OCI-LY1 (cell line): ENCODE results near the gene DYRK3.

Experiments used
- H2AFZ ChIP-seq: fragments of 200-600 bp; sonication (generic), shearing (Covaris generic); 2 replicates; pipeline ENCODE4 v1.6.0; 2014; ENCODE audit warnings: antibody characterized with exemption, mild to moderate bottlenecking, low read length
- H3F3A ChIP-seq: fragments of 200-600 bp; sonication (generic), shearing (Covaris generic); 2 replicates; pipeline ENCODE4 v1.6.0; 2014; ENCODE audit warnings: mild to moderate bottlenecking, antibody characterized with exemption, low read length, moderate library complexity; ENCODE audit not compliant: insufficient read depth
- H3K27ac ChIP-seq: fragments of 200-600 bp; sonication (generic); 2 replicates; pipeline ENCODE4 v1.5.1; 2014; ENCODE audit warnings: low read length, mixed run types, mild to moderate bottlenecking, low read depth; ENCODE audit not compliant: poor library complexity, severe bottlenecking
- H3K27me3 ChIP-seq: fragments of 200-600 bp; sonication (generic); 2 replicates; pipeline ENCODE4 v1.6.0; 2014; ENCODE audit warnings: antibody characterized with exemption, mild to moderate bottlenecking, low read length, moderate library complexity; ENCODE audit not compliant: insufficient read depth
- H3K36me3 ChIP-seq: fragments of 200-600 bp; sonication (generic); 2 replicates; pipeline ENCODE4 v1.6.1; 2014; ENCODE audit warnings: mild to moderate bottlenecking, antibody characterized with exemption, low read length, moderate library complexity, mixed read lengths; ENCODE audit not compliant: insufficient read depth
- H3K4me1 ChIP-seq: fragments of 200-600 bp; sonication (generic); 2 replicates; pipeline ENCODE4 v1.5.1; 2014; ENCODE audit warnings: mild to moderate bottlenecking, low read length, moderate library complexity; ENCODE audit not compliant: insufficient read depth, severe bottlenecking
- H3K4me2 ChIP-seq: fragments of 200-600 bp; sonication (generic), shearing (Covaris generic); 2 replicates; pipeline ENCODE4 v1.6.1; 2014; ENCODE audit warnings: low read length
- H3K4me3 ChIP-seq: fragments of 200-600 bp; sonication (generic); 2 replicates; pipeline ENCODE4 v1.5.1; 2014; ENCODE audit warnings: low read length, low read depth, mild to moderate bottlenecking, mixed read lengths; ENCODE audit not compliant: poor library complexity, severe bottlenecking
- H3K79me2 ChIP-seq: fragments of 200-600 bp; shearing (Covaris generic); 2 replicates; pipeline ENCODE4 v1.6.1; 2016; ENCODE audit warnings: mixed run types, low read length, mixed read lengths; ENCODE audit not compliant: insufficient read depth
- H3K9ac ChIP-seq: fragments of 200-600 bp; sonication (generic), shearing (Covaris generic); 2 replicates; pipeline ENCODE4 v1.6.1; 2014; ENCODE audit warnings: mild to moderate bottlenecking, low read length, mixed read lengths
- H3K9me2 ChIP-seq: fragments of 200-600 bp; sonication (generic), shearing (Covaris generic); 2 replicates; pipeline ENCODE4 v1.6.1; 2014; ENCODE audit warnings: low read depth, mild to moderate bottlenecking, low read length, mixed read lengths
- H3K9me3 ChIP-seq: fragments of 200-600 bp; shearing (Covaris generic); 2 replicates; pipeline ENCODE4 v1.6.1; 2014; ENCODE audit warnings: low read length, mixed read lengths
- H4K20me1 ChIP-seq: fragments of 200-600 bp; sonication (generic), shearing (Covaris generic); 2 replicates; pipeline ENCODE4 v1.6.0; 2016; ENCODE audit warnings: mild to moderate bottlenecking, low read length; ENCODE audit not compliant: insufficient read depth
- EZH2 ChIP-seq: fragments of 200-600 bp; sonication (generic), shearing (Covaris generic); IDR thresholded peaks from 2 replicates; pipeline ENCODE4 v1.8.0; 2017; ENCODE audit warnings: borderline replicate concordance, mixed run types, mild to moderate bottlenecking, antibody characterized with exemption, low read length, moderate library complexity, mixed read lengths
- TF ChIP-seq, protein P1 (sequence below): fragments of 200-600 bp; sonication (generic), shearing (Covaris generic); IDR thresholded peaks from 2 replicates; pipeline ENCODE4 v1.5.1; 2017; ENCODE audit warnings: mild to moderate bottlenecking, antibody characterized with exemption, low read length, moderate library complexity, mixed read lengths

The DYRK3 gene

DNA sequence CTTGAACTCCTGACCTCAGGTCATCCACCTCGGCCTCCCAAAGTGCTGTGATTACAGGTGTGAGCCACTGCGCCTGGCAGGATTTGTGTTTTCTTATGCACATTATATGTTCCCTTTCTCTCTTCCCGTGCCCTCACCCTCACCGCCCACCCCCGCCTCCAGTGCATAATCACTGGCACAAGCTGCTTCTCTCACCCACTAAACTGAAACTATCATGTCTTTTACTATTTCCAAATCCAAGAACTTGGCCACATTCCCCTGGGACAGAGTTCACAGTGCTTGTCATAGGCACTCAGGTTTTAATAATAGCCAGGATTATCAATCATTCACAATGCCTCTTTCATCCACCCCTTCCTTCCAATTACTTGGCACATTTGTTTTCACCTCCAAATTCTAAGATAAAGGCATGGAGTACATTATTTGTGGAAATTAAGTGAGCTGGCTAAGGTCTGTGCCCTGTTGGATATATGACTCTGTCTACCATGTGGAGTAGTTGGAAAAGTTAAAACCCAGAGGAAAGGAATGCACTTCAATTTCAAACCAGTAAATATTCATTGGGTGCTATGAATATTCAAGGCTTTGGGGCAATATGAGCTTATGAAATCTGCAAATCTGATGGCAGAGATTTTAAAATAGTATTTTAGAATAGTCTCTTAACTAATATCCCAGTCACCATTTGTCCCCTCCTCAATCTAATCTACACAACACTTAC, 31.8 kb downstream of the DYRK3 start:
- no peaks in the 10 kb centered on the region for H3K9me2 ChIP-seq
- no peak overlapping the region for H3K9ac ChIP-seq
- H3K4me3 ChIP-seq: no peak overlapping the region
- H3K9me3 ChIP-seq: no peaks in the 10 kb centered on the region
- H2AFZ ChIP-seq: no peak overlapping the region
- no peaks in the 10 kb centered on the region for H3F3A ChIP-seq
- no peak overlapping the region for H3K27ac ChIP-seq
- H3K4me2 ChIP-seq: no peak overlapping the region
- H3K4me1 ChIP-seq: peaks cover 3% of the 10 kb centered on the region
- no peaks in the 10 kb centered on the region for H3K36me3 ChIP-seq
- no peaks in the 10 kb centered on the region for H3K79me2 ChIP-seq
- TF ChIP-seq, protein P1, sequence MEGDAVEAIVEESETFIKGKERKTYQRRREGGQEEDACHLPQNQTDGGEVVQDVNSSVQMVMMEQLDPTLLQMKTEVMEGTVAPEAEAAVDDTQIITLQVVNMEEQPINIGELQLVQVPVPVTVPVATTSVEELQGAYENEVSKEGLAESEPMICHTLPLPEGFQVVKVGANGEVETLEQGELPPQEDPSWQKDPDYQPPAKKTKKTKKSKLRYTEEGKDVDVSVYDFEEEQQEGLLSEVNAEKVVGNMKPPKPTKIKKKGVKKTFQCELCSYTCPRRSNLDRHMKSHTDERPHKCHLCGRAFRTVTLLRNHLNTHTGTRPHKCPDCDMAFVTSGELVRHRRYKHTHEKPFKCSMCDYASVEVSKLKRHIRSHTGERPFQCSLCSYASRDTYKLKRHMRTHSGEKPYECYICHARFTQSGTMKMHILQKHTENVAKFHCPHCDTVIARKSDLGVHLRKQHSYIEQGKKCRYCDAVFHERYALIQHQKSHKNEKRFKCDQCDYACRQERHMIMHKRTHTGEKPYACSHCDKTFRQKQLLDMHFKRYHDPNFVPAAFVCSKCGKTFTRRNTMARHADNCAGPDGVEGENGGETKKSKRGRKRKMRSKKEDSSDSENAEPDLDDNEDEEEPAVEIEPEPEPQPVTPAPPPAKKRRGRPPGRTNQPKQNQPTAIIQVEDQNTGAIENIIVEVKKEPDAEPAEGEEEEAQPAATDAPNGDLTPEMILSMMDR: no peak
- no peak for TF ChIP-seq EZH2
- no peaks in the 10 kb centered on the region for H4K20me1 ChIP-seq
- no peaks in the 10 kb centered on the region for H3K27me3 ChIP-seq

DNA sequence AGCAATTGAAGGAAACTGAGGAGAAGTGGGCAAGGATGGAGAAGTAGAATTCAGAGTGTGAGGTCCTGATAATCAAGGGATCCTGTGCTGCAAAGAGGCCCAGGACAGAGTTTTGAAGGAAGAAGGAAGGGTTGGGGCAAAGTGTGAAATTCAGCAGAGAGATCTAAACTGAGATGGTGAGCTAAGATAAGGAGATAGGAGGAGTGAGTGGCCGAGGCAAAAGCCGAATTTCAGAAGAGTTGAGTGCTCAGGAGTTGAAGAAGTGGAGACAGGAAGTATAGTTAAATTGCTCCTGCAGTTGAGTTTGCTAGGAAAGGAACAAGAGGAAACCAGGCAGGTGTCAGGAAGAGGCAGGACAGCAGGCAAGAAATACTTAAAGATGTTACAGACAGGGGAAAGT, 33.0 kb downstream of the DYRK3 start:
- Histone ChIP-seq H3K79me2 (no peaks in the 10 kb centered on the region), H3K4me1 (peaks cover 12% of the 10 kb centered on the region), H3F3A (no peaks in the 10 kb centered on the region), H3K9ac (no peak overlapping the region), H3K36me3 (no peaks in the 10 kb centered on the region), H3K9me3 (no peaks in the 10 kb centered on the region), H3K4me2 (no peak overlapping the region), H2AFZ (no peak overlapping the region), H3K9me2 (no peaks in the 10 kb centered on the region), H3K27me3 (no peaks in the 10 kb centered on the region), H3K4me3 (no peak overlapping the region), H4K20me1 (no peaks in the 10 kb centered on the region), H3K27ac (no peak overlapping the region)
- no peak for TF ChIP-seq EZH2
- TF ChIP-seq, protein P1: no peak

DNA sequence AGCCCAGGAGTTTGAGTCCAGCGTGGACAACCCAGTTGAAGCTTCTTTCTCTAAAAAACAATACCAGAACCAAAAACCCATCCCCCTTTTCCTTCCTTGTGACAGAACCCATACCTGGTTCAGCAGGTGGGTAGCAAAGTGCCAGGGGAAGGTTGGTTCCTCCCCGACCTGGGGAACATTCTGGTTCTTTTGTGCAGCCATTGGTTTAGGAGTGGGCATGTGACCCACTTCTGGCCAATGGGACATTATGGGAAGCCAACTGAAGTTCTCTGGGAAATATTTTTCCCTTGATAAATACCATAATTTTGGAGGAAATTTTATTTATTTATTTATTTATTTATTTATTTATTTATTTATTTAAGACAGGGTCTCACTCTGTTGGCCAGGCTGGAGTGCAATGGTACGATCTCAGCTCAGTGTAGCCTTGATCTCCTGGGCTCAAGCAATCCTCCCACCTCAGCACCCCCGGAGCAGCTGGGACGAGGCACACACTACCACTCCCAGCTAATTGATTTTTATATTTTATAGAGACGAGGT, 33.6 kb downstream of the DYRK3 start:
- TF ChIP-seq EZH2: no peak
- TF ChIP-seq, protein P1: no peak
- H3K27me3 ChIP-seq: no peaks in the 10 kb centered on the region
- H2AFZ ChIP-seq: no peak overlapping the region
- no peak overlapping the region for H3K4me3 ChIP-seq
- no peak overlapping the region for H3K4me2 ChIP-seq
- no peaks in the 10 kb centered on the region for H3K36me3 ChIP-seq
- no peak overlapping the region for H3K27ac ChIP-seq
- no peak overlapping the region for H3K9ac ChIP-seq
- no peaks in the 10 kb centered on the region for H3F3A ChIP-seq
- H4K20me1 ChIP-seq: no peaks in the 10 kb centered on the region
- peaks cover 13% of the 10 kb centered on the region for H3K4me1 ChIP-seq
- no peaks in the 10 kb centered on the region for H3K9me3 ChIP-seq
- no peaks in the 10 kb centered on the region for H3K79me2 ChIP-seq
- H3K9me2 ChIP-seq: no peaks in the 10 kb centered on the region
